Thyroid gland (tissue), 4 donors: ENCODE data around the gene CYTH1.

Experiments
- CTCF ChIP-seq, 6 experiments: fragments of 200-600 bp in 3 of 6; fragments of 450-650 bp in 3 of 6; sonication (generic) in 3 of 6; IDR thresholded peaks; one replicate each; pipeline ENCODE4 v1.5.1; 2016 to 2019; ENCODE audit warnings: antibody characterized with exemption in 6 of 6, mild to moderate bottlenecking in 2 of 6, inconsistent platforms in 1 of 6, moderate library complexity in 1 of 6
- POLR2A ChIP-seq, 2 donors: fragments of 450-650 bp; IDR thresholded peaks; one replicate each; pipeline ENCODE4 v1.6.1; 2017; ENCODE audit warnings: antibody characterized with exemption in 2 of 2, mild to moderate bottlenecking in 2 of 2, moderate library complexity in 1 of 2

- TF ChIP-seq CTCF (IDR thresholded peaks at IDR 0.05) (no peak), POLR2A (IDR thresholded peaks at IDR 0.05) (no peak)
Measured at GRCh38 chr17:78819402-78819801, 37.3 kb upstream of the CYTH1 start.
